Amniotic epithelial cell (primary cell): ENCODE measurements around the gene SLC6A6.
"Not testable (repeated sequence)": the region's sequence is repeated elsewhere in the genome, so short reads cannot be mapped to it uniquely, and the experiment has no call there.

Source experiments
- DNase-seq: peaks from one replicate; pipeline ENCODE4 v3.0.0-alpha.2; 2010; ENCODE audit warnings: low read depth

The SLC6A6 gene

GRCh38 chr3:14437705-14438104, 35.3 kb downstream of the SLC6A6 start:
- DNase-seq, result not testable (repeated sequence)

GRCh38 chr3:14438262-14438661, 35.9 kb downstream of the SLC6A6 start:
- DNase-seq, result no peak

GRCh38 chr3:14438929-14439328, 36.5 kb downstream of the SLC6A6 start:
- DNase-seq, result no peak

DNA sequence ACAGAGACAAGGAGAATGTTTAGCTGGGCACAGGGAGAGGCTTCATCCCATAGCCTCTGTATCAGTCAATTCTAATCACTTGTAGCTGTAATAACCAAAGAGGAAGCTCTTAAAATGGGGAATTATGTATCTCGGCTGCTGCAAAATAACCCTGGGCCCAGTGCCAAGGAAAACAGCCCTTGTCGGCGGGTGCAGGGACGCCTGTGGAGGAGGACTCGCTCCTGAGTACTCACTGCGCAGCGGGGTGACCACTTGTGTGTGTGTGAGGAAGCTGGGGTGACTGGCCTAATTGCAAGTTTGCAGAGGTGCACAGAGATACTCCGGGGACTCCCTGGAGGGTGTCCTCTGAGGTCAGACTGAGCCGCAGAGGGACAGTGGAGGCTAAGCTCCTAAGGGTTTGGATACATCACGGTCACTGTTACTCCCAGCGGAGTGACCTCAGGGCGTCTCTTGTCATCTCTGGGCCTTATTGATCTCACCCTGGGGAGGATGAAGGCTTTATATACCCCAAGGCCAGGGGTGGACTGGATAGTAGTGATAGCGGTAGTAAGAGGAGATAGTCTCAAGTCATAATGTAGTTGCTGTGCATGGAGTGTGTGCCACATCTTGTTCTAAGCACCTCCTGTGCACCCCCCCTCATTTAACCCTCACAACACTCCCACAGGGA, 37.2 kb downstream of the SLC6A6 start:
- DNase-seq, result no peak

GRCh38 chr3:14440168-14440518, 37.7 kb downstream of the SLC6A6 start:
- no peak for DNase-seq

DNA sequence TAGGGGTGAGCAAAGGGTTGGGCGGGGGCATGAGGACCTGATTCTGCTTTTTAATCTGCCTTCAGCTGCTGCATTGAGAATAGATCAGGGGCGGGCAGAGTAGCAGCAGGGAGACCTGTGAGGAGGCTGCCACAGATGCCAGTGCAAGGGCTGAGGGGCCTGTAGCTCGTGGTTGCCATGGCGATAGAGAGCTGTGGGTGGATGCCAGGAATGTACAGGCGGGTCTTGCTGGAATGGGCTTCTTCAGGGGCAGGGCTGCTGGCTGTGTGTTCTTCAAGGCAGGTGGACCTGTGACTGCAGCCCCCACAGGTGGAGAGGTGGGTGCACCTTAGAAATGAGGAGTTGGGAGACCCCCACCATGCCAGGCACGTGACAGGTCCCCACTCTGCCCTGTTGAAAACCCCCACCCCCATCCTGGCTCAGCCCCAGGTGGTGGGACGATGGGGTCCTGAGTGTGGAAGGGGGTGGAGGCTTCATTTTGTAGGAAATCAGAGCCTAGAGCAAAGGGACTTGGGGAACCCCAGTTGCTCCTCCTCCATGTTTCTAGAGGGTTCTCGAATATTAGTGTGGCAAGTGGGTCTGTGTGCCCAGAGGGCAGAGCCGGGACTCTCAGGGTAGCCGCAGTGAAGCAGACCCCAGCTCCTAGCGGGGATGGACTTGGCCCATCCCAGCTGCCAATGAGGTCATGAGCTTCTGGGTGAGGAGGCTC, 38.3 kb downstream of the SLC6A6 start:
- no peak for DNase-seq

DNA sequence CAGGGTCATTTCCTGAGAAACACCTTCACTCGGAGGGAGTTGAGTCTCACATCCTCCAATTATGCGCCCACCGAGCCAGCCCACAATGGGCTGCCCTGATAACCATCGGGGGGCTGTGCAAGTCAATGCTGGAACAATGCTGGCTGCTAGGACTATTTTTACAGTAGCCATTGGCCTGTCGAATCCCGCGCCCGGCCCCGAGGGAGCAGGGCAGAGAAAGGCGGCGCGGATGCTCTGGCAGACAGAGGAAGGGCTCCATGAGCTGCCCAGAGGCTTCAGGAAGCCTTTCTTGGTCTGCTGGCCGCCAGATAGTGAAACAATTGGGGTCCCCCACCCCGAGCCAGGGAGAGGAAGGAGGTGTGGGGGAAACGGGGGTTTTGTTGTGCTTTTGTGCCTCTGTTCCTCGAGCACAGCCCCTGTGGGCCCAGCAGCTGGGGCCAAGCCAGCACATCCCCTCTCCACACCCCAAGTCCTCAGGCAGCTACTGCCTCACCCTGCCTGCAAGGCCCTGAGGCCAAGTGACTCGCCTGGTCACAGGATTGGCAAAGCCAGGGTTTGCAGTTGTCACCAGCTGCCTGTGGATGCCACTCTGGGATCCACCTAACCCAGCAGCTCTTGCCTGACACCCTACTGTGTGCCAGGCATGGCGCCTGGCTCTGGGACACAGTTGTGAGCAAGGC, 39.0 kb downstream of the SLC6A6 start:
- DNase-seq, result no peak

- no peak for DNase-seq
These were observed 39.5 kb downstream of the SLC6A6 start for GRCh38 chr3:14441920-14442300.

GRCh38 chr3:14444380-14444779, 42.0 kb downstream of the SLC6A6 start:
- DNase-seq, result no peak

- no peak for DNase-seq
These were observed 43.4 kb downstream of the SLC6A6 start for GRCh38 chr3:14445773-14446172.

- DNase-seq, result no peak
These were observed 44.7 kb downstream of the SLC6A6 start for GRCh38 chr3:14446988-14447570.

GRCh38 chr3:14448063-14448462, 45.7 kb downstream of the SLC6A6 start:
- DNase-seq, result no peak

DNA sequence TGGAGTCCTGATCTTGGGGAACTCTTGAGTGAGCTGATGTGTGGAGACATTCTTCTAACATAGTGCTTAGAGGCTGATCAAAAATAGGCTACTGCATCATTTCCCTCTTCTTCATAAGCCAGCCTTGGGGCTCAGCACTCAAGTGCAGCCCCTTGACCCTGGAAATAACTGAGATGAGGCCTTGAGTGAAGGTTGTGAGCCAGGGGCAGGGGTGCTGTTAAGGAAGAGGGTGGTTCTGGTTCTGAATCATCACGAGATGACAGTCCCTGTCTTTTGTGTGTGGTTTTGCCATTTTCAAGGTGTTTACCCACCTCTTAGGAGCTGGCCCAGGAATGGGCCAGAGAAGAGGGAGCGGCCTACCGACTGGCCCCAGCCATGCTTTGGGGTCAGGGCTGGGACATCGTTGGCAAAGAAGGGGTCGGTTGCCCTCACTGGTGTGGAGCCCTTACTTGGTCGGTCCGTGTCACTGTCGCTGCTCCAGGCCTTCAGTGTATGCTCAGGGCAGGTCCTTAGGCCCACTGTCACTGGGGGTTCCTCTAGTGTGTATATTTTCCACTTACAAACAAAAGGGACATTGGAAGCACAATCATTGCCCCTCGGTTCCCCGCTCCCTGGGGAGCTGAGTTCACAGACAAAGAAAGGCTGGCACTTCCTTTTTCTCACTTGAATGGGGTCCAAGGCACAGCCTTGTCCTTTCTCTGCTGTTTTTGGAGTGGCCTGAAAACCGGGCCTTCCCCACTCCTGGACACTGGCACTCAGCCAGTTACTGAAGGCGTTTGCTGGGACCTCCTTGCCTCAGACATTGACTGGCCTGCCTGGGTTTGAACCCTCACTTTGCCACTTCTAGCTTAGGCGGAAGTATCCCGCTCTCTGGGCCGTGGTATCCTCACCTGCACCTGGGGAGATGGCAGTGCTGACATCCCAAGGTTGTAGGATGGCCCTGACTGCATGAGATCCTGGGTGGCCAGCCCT, 46.6 kb downstream of the SLC6A6 start:
- no peak for DNase-seq

DNA sequence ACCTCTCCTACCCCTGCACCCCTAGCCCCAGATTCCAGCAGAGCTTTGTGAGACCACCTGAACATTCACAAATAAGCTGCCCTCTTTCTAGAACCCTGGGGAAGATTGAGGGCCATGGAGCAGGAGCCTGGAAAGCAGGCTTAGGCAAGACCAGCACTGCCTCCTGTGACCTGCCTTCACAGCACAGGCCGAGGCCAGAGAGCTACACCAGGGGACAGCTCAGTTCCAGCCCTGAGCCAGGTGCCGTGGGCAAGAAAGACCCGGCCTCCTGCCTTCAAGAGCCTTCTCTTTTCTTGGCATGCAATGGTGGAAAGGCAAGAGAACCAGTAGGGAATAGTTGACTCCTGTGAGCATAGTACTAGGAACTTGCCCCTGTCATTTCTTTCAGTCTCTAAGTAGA, 48.1 kb downstream of the SLC6A6 start:
- no peak for DNase-seq

DNA sequence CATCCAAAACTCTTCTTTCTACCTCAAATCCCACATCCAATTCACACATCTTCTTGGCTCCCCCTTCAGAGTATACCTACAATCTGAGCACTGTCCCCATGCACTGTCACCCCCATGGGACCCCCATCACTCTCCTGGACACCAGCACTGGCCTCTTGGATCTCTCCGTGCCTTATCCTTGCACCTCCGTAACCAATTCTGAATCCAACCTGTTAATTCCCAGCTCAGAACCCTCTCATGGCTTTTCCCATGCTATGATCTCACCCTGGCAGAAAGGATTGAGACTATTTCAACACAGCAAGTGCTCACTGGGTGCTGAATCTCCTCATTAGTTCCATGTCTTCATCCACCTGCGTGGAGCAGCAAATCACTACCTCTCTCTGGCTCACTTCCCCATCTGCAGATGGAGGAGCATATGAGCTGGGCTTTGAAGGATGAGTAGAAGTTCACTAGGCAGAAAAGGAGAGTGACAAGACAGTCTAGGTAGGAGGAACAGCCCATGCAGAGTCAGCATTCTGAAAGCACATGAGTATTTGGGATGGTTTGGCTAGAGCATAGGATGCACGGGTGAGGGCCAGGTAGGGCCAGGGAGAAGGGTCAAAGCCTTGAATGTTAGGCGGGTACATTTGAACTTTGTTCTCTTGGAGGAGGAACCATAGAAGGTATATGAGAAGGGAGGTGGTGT, 48.7 kb downstream of the SLC6A6 start:
- DNase-seq, result no peak

- DNase-seq, result peak; percentile 95
These were observed 49.7 kb downstream of the SLC6A6 start for GRCh38 chr3:14451844-14452739.

GRCh38 chr3:14452740-14453710, 50.6 kb downstream of the SLC6A6 start:
- DNase-seq, result peak; percentile 74

DNA sequence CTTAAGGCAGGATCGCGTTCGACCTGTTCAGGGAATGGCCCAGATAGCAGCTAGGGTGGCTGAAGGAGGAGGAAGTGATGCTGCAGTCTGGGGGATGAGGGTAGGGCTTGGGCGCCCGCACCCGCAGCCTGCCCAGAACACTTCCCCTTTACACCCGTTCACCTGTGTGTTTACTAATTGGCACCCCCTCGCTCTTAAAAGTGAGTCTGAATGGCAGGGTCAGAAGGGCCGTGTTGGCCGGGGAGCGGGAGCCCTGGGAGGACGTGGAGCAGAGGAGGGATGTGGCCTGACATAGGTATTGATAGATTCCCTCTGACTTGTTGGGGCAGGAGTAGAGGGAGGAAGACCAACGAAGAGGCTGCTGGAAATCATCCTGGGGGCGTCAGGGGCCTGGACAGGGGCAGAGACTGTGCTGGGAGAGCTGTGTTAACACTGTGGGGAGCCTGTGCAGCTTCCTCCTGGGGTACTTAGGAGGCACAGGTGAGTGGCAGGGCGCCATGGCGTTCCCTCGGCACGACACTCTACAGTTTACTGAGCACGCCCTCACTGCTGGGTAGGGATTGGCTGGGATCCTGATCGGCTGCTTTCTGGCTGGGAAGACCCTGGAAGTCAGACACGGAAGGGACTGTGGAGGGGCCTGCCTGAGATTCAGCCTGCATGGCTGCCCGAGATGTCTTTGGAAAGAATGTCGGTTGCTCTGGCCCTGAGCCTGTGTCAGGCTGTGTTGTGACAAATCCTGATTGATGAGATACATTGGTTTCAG, 51.7 kb downstream of the SLC6A6 start:
- DNase-seq, result no peak
